K562 (cell line): ENCODE data around the gene TTBK1. TPM values are rescaled to one million over a fixed set of nuclear protein-coding genes. Genes with fewer than 3 reads are reported as not detected.

Experiments used
- ATAC-seq: fragments of 200-7000 bp; cut with Tn5 transposase; 3 replicates; pipeline ENCODE4 v1.9.1; 2020; ENCODE audit warnings: moderate library complexity
- BruUV-seq: library from RNA; stranded (reverse); fragments of 400-500 nt; replicated peaks from 2 replicates; lab custom pipeline; 2021; lab: Mats Ljungman, UMichigan
- CTCF ChIA-PET: fragments of 300-600 bp; formaldehyde crosslinking; extraction: SDS; loops from one replicate; lab custom pipeline; 2021; ENCODE audit warnings: low intra/inter-chr PET ratio; lab: Yijun Ruan, JAX
- POLR2A ChIA-PET: fragments of 300-600, 350-650 bp; sonication (Branson Sonifier 250); formaldehyde crosslinking; extraction: SDS; loops from one replicate; lab custom pipeline; 2021; ENCODE audit warnings: antibody characterized with exemption, inconsistent platforms; lab: Yijun Ruan, JAX
- DNase-seq, 4 experiments: peaks; one replicate each; pipeline versions ENCODE4 v3.0.0 to v3.0.0-alpha.2; 2011 to 2018; ENCODE audit warnings: low spot score in 3 of 4, mixed read lengths in 3 of 4; ENCODE audit errors: extremely low read depth in 1 of 4
- FAIRE-seq: peaks from 2 replicates; lab custom pipeline; 2011; peaks lifted over from hg19 to GRCh38; lab: Jason Lieb, UNC
- H2AFZ ChIP-seq: 2 replicates; pipeline ENCODE4 v1.6.0; 2011; ENCODE audit warnings: low read depth, low read length, control low read depth, inconsistent platforms
- H3K27ac ChIP-seq: fragments of 200-600 bp; 3 replicates; pipeline ENCODE4 v1.8.0; 2011; ENCODE audit warnings: low read depth, mild to moderate bottlenecking, control low read depth, inconsistent platforms, low read length, moderate library complexity, mixed read lengths; ENCODE audit errors: extremely low read depth
- H3K27me3 ChIP-seq, 2 experiments: fragments of 300-600 bp in 1 of 2; 2 replicates in 1 of 2; 3 replicates in 1 of 2; pipeline versions ENCODE4 v1.6.0 to v1.8.0; 2011; ENCODE audit warnings: inconsistent platforms in 2 of 2, low read length in 2 of 2, mild to moderate bottlenecking in 1 of 2, mixed read lengths in 1 of 2, moderate library complexity in 1 of 2; ENCODE audit not compliant: control insufficient read depth in 2 of 2, insufficient read depth in 2 of 2
- H3K36me3 ChIP-seq: fragments of 300-600 bp; 3 replicates; pipeline ENCODE4 v1.8.0; 2011; ENCODE audit warnings: mild to moderate bottlenecking, low read length, inconsistent platforms; ENCODE audit not compliant: control insufficient read depth, insufficient read depth
- H3K4me1 ChIP-seq, 2 experiments: fragments of 200-600 bp in 1 of 2; replicated peaks in 1 of 2; 2 replicates in 1 of 2; 3 replicates in 1 of 2; pipeline versions ENCODE4 v1.5.1 to v1.8.0; 2011; ENCODE audit warnings: inconsistent platforms in 2 of 2, low read length in 2 of 2, mild to moderate bottlenecking in 1 of 2, mixed read lengths in 1 of 2, moderate library complexity in 1 of 2; ENCODE audit not compliant: control insufficient read depth in 2 of 2, insufficient read depth in 2 of 2
- H3K4me2 ChIP-seq: 2 replicates; pipeline ENCODE4 v1.6.1; 2011; ENCODE audit warnings: low read length, control low read depth, inconsistent platforms, mixed read lengths; ENCODE audit not compliant: insufficient read depth
- H3K4me3 ChIP-seq: fragments of 200-600 bp; sonication (generic), shearing (Covaris generic); 2 replicates; pipeline ENCODE4 v1.5.1; 2016; ENCODE audit warnings: control low read depth, inconsistent platforms
- H3K79me2 ChIP-seq: fragments of 200-600 bp; 3 replicates; pipeline ENCODE4 v1.8.0; 2011; ENCODE audit warnings: low read length, inconsistent platforms; ENCODE audit not compliant: control insufficient read depth, insufficient read depth
- H3K9ac ChIP-seq, 2 experiments: 2 replicates each; pipeline versions ENCODE4 v1.6.0 to v1.6.1; 2011; ENCODE audit warnings: low read depth in 2 of 2, low read length in 2 of 2, control low read depth in 1 of 2, inconsistent platforms in 1 of 2, mild to moderate bottlenecking in 1 of 2, mixed read lengths in 1 of 2; ENCODE audit not compliant: insufficient read depth in 1 of 2
- H3K9me1 ChIP-seq: one replicate; pipeline ENCODE4 v1.6.0; 2011; ENCODE audit warnings: inconsistent platforms, mild to moderate bottlenecking, low read length, moderate library complexity; ENCODE audit not compliant: control insufficient read depth, insufficient read depth
- H3K9me3 ChIP-seq: replicated peaks from 2 replicates; pipeline ENCODE4 v1.5.1; 2011; ENCODE audit warnings: low read depth, low read length, inconsistent platforms; ENCODE audit not compliant: control insufficient read depth, insufficient read depth
- H4K20me1 ChIP-seq: replicated peaks from 2 replicates; pipeline ENCODE4 v1.6.1; 2011; ENCODE audit warnings: low read length, inconsistent platforms, mixed read lengths; ENCODE audit not compliant: control insufficient read depth, insufficient read depth
- COPS2 ChIP-seq: fragments of 450-650 bp; conservative IDR thresholded peaks from 2 replicates; pipeline ENCODE4 v1.6.1; 2016; ENCODE audit warnings: mild to moderate bottlenecking, moderate library complexity
- FOSL1 ChIP-seq: fragments of 200-800 bp; sonication (Bioruptor generic); conservative IDR thresholded peaks from 2 replicates; pipeline ENCODE4 v1.6.1; 2016; ENCODE audit warnings: missing genetic modification characterization, missing compliant biosample characterization
- FOXA3 ChIP-seq, 2 experiments: fragments of 450-650 bp in 1 of 2; sonication (generic) in 1 of 2; formaldehyde crosslinking; IDR thresholded peaks in 1 of 2; conservative IDR thresholded peaks in 1 of 2; 2 replicates each; pipeline versions ENCODE4 v1.4.0 to v1.8.0; 2020 to 2022; ENCODE audit warnings: mild to moderate bottlenecking in 2 of 2, missing genetic modification reagents in 1 of 2
- KDM2B ChIP-seq: fragments of 250-450 bp; sonication (Bioruptor Pico); IDR thresholded peaks from 2 replicates; pipeline ENCODE4 v1.8.0; 2021; ENCODE audit warnings: mild to moderate bottlenecking, moderate library complexity
- PRPF4 ChIP-seq: fragments of 200-400 bp; formaldehyde crosslinking; IDR thresholded peaks from one replicate; pipeline ENCODE4 v1.6.1; 2017; ENCODE audit warnings: low read length, low read depth, mild to moderate bottlenecking; ENCODE audit not compliant: insufficient read depth, poor library complexity, severe bottlenecking
- SUPT5H ChIP-seq: fragments of 450-650 bp; IDR thresholded peaks from 2 replicates; pipeline ENCODE4 v1.6.1; 2016
- TCF7L2 ChIP-seq: fragments of 150-350 bp; IDR thresholded peaks from 2 replicates; pipeline ENCODE4 v1.6.1; 2016; ENCODE audit warnings: low read depth, mild to moderate bottlenecking, low read length, moderate library complexity
- U2AF2 ChIP-seq: fragments of 200-400 bp; formaldehyde crosslinking; optimal IDR thresholded peaks from 2 replicates; pipeline ENCODE3; 2017; ENCODE audit warnings: low read depth, mild to moderate bottlenecking, low read length
- ZNF217 ChIP-seq: sonication (generic); formaldehyde crosslinking; IDR thresholded peaks from 2 replicates; pipeline ENCODE4 v1.8.0; 2022; ENCODE audit warnings: mild to moderate bottlenecking, missing genetic modification reagents
- ZNF24 ChIP-seq: fragments of 450-650 bp; IDR thresholded peaks from 2 replicates; pipeline ENCODE4 v1.6.1; 2016
- WGBS: fragments of 100-300 bp; shearing (Covaris generic); methylation state at CpG from one replicate; pipeline ENCODE4 v1.1.6; 2016; ENCODE audit warnings: low coverage, mixed read lengths; ENCODE audit not compliant: insufficient coverage; ENCODE audit errors: missing lambda C conversion rate; 5-methylcytosine and 5-hydroxymethylcytosine counted together
- in situ Hi-C: fragments of 300-500 bp; cut with MboI; formaldehyde crosslinking; loops from 4 replicates; pipeline ENCODE4 v1.15.0; 2018; ENCODE audit warnings: inconsistent platforms, mixed read lengths
- intact Hi-C: fragments of 100-400 bp; cut with micrococcal nuclease; formaldehyde crosslinking; loops from 2 replicates; pipeline ENCODE4 v1.14.2; 2022
- polyA plus RNA-seq, 8 experiments: library from polyadenylated mRNA; depleted of rRNA in 4 of 8; stranded (reverse) in 5 of 8; unstranded in 3 of 8; fragments of >200 nt; fragmentation: Nextera tagmentation in 2 of 8; fragmentation: Illumina TruSeq in 1 of 8; extraction: Ambion mirVana in 2 of 8; extraction: Trizol in 1 of 8; gene quantifications; 2 replicates each; pipeline versions ENCODE4 v1.2.1 to v1.2.3, GENCODE V29; 2011 to 2014; ENCODE audit warnings: inconsistent platforms in 1 of 8, missing spikeins in 1 of 8
- total RNA-seq, 7 experiments: library from RNA; depleted of rRNA in 6 of 7; stranded (reverse); fragments of >200 nt in 6 of 7; fragmentation: Illumina TruSeq in 2 of 7; extraction: Trizol in 2 of 7; gene quantifications; 2 replicates each; pipeline versions ENCODE4 v1.2.1 to v1.2.3, GENCODE V29; 2011 to 2021; ENCODE audit warnings: low replicate concordance in 1 of 7
- TF ChIP-seq, protein P1 (sequence below), 2 experiments: fragments of 450-650 bp in 1 of 2; sonication (generic) in 1 of 2; formaldehyde crosslinking; conservative IDR thresholded peaks; 2 replicates each; pipeline versions ENCODE4 v1.4.0 to v1.8.1; 2020 to 2022; ENCODE audit warnings: mild to moderate bottlenecking in 1 of 2, missing genetic modification reagents in 1 of 2
- TF ChIP-seq, protein P2 (sequence below): fragments of 200-800 bp; sonication (Bioruptor generic); IDR thresholded peaks from 2 replicates; pipeline ENCODE4 v1.6.1; 2017; ENCODE audit warnings: missing genetic modification characterization, missing compliant biosample characterization
- TF ChIP-seq, protein P3 (sequence below): sonication (generic); formaldehyde crosslinking; IDR thresholded peaks from 2 replicates; pipeline ENCODE4 v1.8.0; 2022; ENCODE audit warnings: mild to moderate bottlenecking, missing genetic modification reagents
- TF ChIP-seq, protein P4 (sequence below): fragments of 250-450 bp; sonication (Bioruptor Pico); IDR thresholded peaks from 2 replicates; pipeline ENCODE4 v1.6.1; 2021; ENCODE audit warnings: mild to moderate bottlenecking
- TF ChIP-seq, protein P5 (sequence below): fragments of 250-450 bp; sonication (Bioruptor Pico); IDR thresholded peaks from 2 replicates; pipeline ENCODE4 v1.4.0; 2020
- TF ChIP-seq, protein P6 (sequence below): sonication (generic); formaldehyde crosslinking; IDR thresholded peaks from 2 replicates; pipeline ENCODE4 v1.9.0; 2022; ENCODE audit warnings: mild to moderate bottlenecking, missing genetic modification reagents

Gene TTBK1
- total and polyA plus RNA-seq, 9 of the 15 experiments (the other 6 are each of a cell fraction or from before 2014, with no cell fraction given): not detected

DNA sequence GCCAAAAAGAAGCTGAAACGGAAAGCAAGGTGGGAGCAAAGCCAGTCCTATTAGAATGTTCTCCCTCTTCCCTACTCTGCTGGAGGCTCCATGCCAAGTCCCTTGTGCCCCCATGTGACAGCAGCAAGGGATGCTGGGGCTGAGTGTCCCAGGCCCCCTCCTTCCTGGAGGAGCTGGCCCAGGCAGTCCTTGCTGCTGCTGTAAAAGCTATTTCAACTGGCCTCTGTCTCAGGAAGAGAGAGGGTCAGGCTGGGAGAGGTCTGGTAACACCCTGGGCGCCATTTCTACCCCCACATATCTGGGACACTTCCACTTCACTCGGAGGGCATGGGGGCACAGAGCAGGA is 25.0 kb downstream of the TTBK1 start:
- POLR2A ChIA-PET: interaction anchor here (0.6 to 2.2 kb wide), 6 partner anchors 12 to 245 kb away, joined by 3 to 19 read pairs (median 3); no protein-coding TSS in a partner anchor
- Histone ChIP-seq H3K4me1 (peaks cover 28 to 34% of the 10 kb centered on the region in 2 experiments), H2AFZ (peak overlapping the region; percentile 73), H3K4me2 (peak overlapping the region; percentile 52; the same call in 1 of the 2 replicates), H4K20me1 (0 out of 2 replicates have a peak, but pooled peaks cover 10% of the 10 kb centered on the region), H3K4me3 (no peak overlapping the region), H3K36me3 (no peaks in the 10 kb centered on the region), H3K9me3 (no peaks in the 10 kb centered on the region), H3K79me2 (no peaks in the 10 kb centered on the region), H3K27me3 (peaks cover 0 to 15% of the 10 kb centered on the region in 2 experiments; a peak in 3 of 5 replicates), H3K9me1 (no peaks in the 10 kb centered on the region), H3K9ac (peak overlapping the region; percentile 12 to 61; a peak in 3 of 4 replicates), H3K27ac (no peak overlapping the region)
- BruUV-seq: no TSS peak
- ATAC-seq (no peak), FAIRE-seq (no peak), DNase-seq (no peak)
- intact Hi-C loops (loop anchor here (10.0 kb wide), 2 partner anchors 364 to 806 kb away; no protein-coding TSS in a partner anchor), in situ Hi-C loops (no loop called here)
- 43% methylated on average over 3 of the region's 3 CpGs for WGBS
- CTCF ChIA-PET: no interaction called here
- TF ChIP-seq COPS2 (no peak), TCF7L2 (no peak), ZNF217 (CRISPR knock-in tag) (no peak), PRPF4 (no peak), U2AF2 (no peak), FOXA3 (CRISPR knock-in tag; conservative IDR thresholded peaks at IDR 0.05 in 1 of 2, IDR thresholded peaks at IDR 0.05 in 1 of 2) (no peak), ZNF24 (no peak), SUPT5H (no peak), FOSL1 (tag) (no peak), KDM2B (no peak)
- TF ChIP-seq, protein P1, sequence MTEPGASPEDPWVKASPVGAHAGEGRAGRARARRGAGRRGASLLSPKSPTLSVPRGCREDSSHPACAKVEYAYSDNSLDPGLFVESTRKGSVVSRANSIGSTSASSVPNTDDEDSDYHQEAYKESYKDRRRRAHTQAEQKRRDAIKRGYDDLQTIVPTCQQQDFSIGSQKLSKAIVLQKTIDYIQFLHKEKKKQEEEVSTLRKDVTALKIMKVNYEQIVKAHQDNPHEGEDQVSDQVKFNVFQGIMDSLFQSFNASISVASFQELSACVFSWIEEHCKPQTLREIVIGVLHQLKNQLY (CRISPR knock-in tag; conservative IDR thresholded peaks at IDR 0.05): no peak
- TF ChIP-seq, protein P2, sequence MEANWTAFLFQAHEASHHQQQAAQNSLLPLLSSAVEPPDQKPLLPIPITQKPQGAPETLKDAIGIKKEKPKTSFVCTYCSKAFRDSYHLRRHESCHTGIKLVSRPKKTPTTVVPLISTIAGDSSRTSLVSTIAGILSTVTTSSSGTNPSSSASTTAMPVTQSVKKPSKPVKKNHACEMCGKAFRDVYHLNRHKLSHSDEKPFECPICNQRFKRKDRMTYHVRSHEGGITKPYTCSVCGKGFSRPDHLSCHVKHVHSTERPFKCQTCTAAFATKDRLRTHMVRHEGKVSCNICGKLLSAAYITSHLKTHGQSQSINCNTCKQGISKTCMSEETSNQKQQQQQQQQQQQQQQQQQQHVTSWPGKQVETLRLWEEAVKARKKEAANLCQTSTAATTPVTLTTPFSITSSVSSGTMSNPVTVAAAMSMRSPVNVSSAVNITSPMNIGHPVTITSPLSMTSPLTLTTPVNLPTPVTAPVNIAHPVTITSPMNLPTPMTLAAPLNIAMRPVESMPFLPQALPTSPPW (CRISPR knock-in tag): 0 out of 2 replicates have a peak, but pooled peaks have one; percentile 0
- TF ChIP-seq, protein P3, sequence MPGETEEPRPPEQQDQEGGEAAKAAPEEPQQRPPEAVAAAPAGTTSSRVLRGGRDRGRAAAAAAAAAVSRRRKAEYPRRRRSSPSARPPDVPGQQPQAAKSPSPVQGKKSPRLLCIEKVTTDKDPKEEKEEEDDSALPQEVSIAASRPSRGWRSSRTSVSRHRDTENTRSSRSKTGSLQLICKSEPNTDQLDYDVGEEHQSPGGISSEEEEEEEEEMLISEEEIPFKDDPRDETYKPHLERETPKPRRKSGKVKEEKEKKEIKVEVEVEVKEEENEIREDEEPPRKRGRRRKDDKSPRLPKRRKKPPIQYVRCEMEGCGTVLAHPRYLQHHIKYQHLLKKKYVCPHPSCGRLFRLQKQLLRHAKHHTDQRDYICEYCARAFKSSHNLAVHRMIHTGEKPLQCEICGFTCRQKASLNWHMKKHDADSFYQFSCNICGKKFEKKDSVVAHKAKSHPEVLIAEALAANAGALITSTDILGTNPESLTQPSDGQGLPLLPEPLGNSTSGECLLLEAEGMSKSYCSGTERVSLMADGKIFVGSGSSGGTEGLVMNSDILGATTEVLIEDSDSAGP (CRISPR knock-in tag): no peak
- TF ChIP-seq, protein P4, sequence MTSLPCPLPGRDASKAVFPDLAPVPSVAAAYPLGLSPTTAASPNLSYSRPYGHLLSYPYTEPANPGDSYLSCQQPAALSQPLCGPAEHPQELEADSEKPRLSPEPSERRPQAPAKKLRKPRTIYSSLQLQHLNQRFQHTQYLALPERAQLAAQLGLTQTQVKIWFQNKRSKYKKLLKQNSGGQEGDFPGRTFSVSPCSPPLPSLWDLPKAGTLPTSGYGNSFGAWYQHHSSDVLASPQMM: no peak
- TF ChIP-seq, protein P5, sequence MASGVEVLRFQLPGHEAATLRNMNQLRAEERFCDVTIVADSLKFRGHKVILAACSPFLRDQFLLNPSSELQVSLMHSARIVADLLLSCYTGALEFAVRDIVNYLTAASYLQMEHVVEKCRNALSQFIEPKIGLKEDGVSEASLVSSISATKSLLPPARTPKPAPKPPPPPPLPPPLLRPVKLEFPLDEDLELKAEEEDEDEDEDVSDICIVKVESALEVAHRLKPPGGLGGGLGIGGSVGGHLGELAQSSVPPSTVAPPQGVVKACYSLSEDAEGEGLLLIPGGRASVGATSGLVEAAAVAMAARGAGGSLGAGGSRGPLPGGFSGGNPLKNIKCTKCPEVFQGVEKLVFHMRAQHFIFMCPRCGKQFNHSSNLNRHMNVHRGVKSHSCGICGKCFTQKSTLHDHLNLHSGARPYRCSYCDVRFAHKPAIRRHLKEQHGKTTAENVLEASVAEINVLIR (CRISPR knock-in tag): no peak
- TF ChIP-seq, protein P6, sequence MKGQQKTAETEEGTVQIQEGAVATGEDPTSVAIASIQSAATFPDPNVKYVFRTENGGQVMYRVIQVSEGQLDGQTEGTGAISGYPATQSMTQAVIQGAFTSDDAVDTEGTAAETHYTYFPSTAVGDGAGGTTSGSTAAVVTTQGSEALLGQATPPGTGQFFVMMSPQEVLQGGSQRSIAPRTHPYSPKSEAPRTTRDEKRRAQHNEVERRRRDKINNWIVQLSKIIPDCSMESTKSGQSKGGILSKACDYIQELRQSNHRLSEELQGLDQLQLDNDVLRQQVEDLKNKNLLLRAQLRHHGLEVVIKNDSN (CRISPR knock-in tag): peak; percentile 29; the same call in 1 of the 2 replicates
